Naive thymus-derived CD4-positive, alpha-beta T cell (primary cell): ENCODE results near the gene PFDN6. TPM values are rescaled to one million over a fixed set of nuclear protein-coding genes. Genes with fewer than 3 reads are reported as not detected.

Source experiments
- ATAC-seq: fragments of 150-1000 bp; cut with Tn5 transposase; 2 replicates; pipeline ENCODE4 v1.10.0; 2021; ENCODE audit warnings: mild to moderate bottlenecking, moderate library complexity
- CTCF ChIA-PET: fragments of 350-600 bp; sonication (Branson Sonifier 250); formaldehyde crosslinking; loops from one replicate; lab custom pipeline; 2021; ENCODE audit warnings: antibody characterized with exemption; lab: Charles Lee
- POLR2A ChIA-PET: fragments of 350-600 bp; sonication (Branson Sonifier 250); formaldehyde crosslinking; loops from one replicate; lab custom pipeline; 2021; ENCODE audit warnings: antibody characterized with exemption, inconsistent platforms; lab: Charles Lee
- DNase-seq, 9 donors: peaks; one replicate each; pipeline versions ENCODE4 v3.0.0 to v3.0.0-alpha.2; 2020 to 2022; ENCODE audit warnings: mixed read lengths in 1 of 9
- H3K27ac ChIP-seq: one replicate; pipeline ENCODE4 v1.7.0; 2013; ENCODE audit warnings: mild to moderate bottlenecking, low read depth, low read length, moderate library complexity
- H3K27me3 ChIP-seq, 2 donors: one replicate each; pipeline ENCODE4 v1.7.0; 2013; ENCODE audit warnings: low read length in 2 of 2, mild to moderate bottlenecking in 2 of 2, moderate library complexity in 2 of 2; ENCODE audit not compliant: control insufficient read depth in 2 of 2, insufficient read depth in 2 of 2
- H3K36me3 ChIP-seq, 3 experiments: 1 replicate in 2 of 3; 2 replicates in 1 of 3; pipeline ENCODE4 v1.7.0; 2013; ENCODE audit warnings: low read length in 3 of 3, mild to moderate bottlenecking in 3 of 3, moderate library complexity in 1 of 3; ENCODE audit not compliant: insufficient read depth in 3 of 3, control insufficient read depth in 2 of 3
- H3K4me1 ChIP-seq, 2 donors: one replicate each; pipeline ENCODE4 v1.7.0; 2013; ENCODE audit warnings: low read length in 2 of 2, mild to moderate bottlenecking in 2 of 2, moderate library complexity in 1 of 2; ENCODE audit not compliant: control insufficient read depth in 2 of 2, insufficient read depth in 2 of 2
- H3K4me3 ChIP-seq: 2 replicates; pipeline ENCODE4 v1.7.0; 2013; ENCODE audit warnings: mild to moderate bottlenecking, low read length
- H3K9me3 ChIP-seq, 3 experiments: 1 replicate in 2 of 3; 2 replicates in 1 of 3; pipeline ENCODE4 v1.7.0; 2013; ENCODE audit warnings: low read length in 3 of 3; ENCODE audit not compliant: control insufficient read depth in 2 of 3
- H3K27ac Mint-ChIP-seq, 9 donors: one replicate each; pipeline ENCODE4 v1.8.0; 2020 to 2022; ENCODE audit warnings: mixed read lengths in 9 of 9, mild to moderate bottlenecking in 8 of 9, moderate library complexity in 5 of 9, inconsistent platforms in 2 of 9
- H3K27me3 Mint-ChIP-seq, 5 donors: one replicate each; pipeline ENCODE4 v1.8.0; 2021 to 2022; ENCODE audit warnings: mixed read lengths in 5 of 5, mild to moderate bottlenecking in 1 of 5
- H3K36me3 Mint-ChIP-seq, 5 donors: one replicate each; pipeline ENCODE4 v1.8.0; 2020 to 2022; ENCODE audit warnings: mixed read lengths in 5 of 5, mild to moderate bottlenecking in 3 of 5, inconsistent platforms in 1 of 5
- H3K4me1 Mint-ChIP-seq, 7 donors: one replicate each; pipeline ENCODE4 v1.8.0; 2020 to 2022; ENCODE audit warnings: mixed read lengths in 7 of 7, mild to moderate bottlenecking in 3 of 7, inconsistent platforms in 1 of 7
- H3K4me3 Mint-ChIP-seq, 10 donors: one replicate each; pipeline ENCODE4 v1.8.0; 2020 to 2022; ENCODE audit warnings: mild to moderate bottlenecking in 10 of 10, mixed read lengths in 10 of 10, moderate library complexity in 6 of 10, inconsistent platforms in 2 of 10
- H3K9me3 Mint-ChIP-seq, 11 donors: one replicate each; pipeline ENCODE4 v1.8.0; 2020 to 2022; ENCODE audit warnings: mixed read lengths in 11 of 11, mild to moderate bottlenecking in 4 of 11, inconsistent platforms in 1 of 11, moderate library complexity in 1 of 11
- intact Hi-C, 2 donors: fragments of 100-400 bp; cut with micrococcal nuclease; formaldehyde crosslinking; loops; one replicate each; pipeline ENCODE4 v1.15.1; 2023
- polyA plus RNA-seq, 2 donors: library from polyadenylated mRNA; unstranded; fragments of 300-500 nt; fragmentation: Illumina TruSeq; gene quantifications; one replicate each; pipeline ENCODE4 v1.2.3, GENCODE V29; 2021
- total RNA-seq, 6 experiments: library from RNA in 5 of 6; stranded (reverse) in 5 of 6; gene quantifications; 1 replicate in 5 of 6; 2 replicates in 1 of 6; pipeline ENCODE4 v1.2.3 and lab custom pipeline; 2021 to 2026

The PFDN6 gene
- total and polyA plus RNA-seq, 7 experiments from 2014 or later, result 14.6 to 73.2 (median 35.5) TPM

- DNase-seq (peak; percentile 79 to 97 (median 94)), ATAC-seq (peak; percentile 91)
- Histone ChIP-seq H3K9me3 (no peaks in the 10 kb centered on the region), H3K36me3 (peaks cover 0 to 5% (median 0%) of the 10 kb centered on the region in 3 experiments), H3K4me3 (peak overlapping the region; percentile 81), H3K4me1 (peaks cover 11 to 15% of the 10 kb centered on the region in 2 donors), H3K27me3 (no peaks in the 10 kb centered on the region), H3K27ac (peak overlapping the region; percentile 96)
- CTCF ChIA-PET, result interaction anchor here (0.7 to 5.3 kb wide), 23 partner anchors 14 to 903 kb away, joined by 3 to 73 read pairs (median 5); partner anchors contain the start of genes B3GALT4, RGL2, RING1 and RPS18
- Mint-ChIP-seq H3K36me3 (peaks cover 4 to 16% (median 10%) of the 10 kb centered on the region in 5 donors), H3K27ac (peak overlapping the region; percentile 82 to 98 (median 94)), H3K4me1 (peaks cover 26 to 43% (median 35%) of the 10 kb centered on the region in 7 donors), H3K4me3 (peak overlapping the region; percentile 81 to 94 (median 90)), H3K27me3 (peaks cover 0 to 4% (median 0%) of the 10 kb centered on the region in 5 donors), H3K9me3 (no peaks in the 10 kb centered on the region)
- intact Hi-C loops, result loop anchor here (1.0 to 5.0 kb wide), 20 partner anchors 22 to 404 kb away; partner anchors contain the start of genes PSMB8 (in 2 of the 2), RING1 (in 2 of the 2), RXRB (in 2 of the 2) and SLC39A7 (in 2 of the 2)
- POLR2A ChIA-PET, result interaction anchor here (0.6 to 6.5 kb wide), 34 partner anchors 11 to 395 kb away, joined by 3 to 101 read pairs (median 5); partner anchors contain the start of genes B3GALT4, HSD17B8, PFDN6 and PSMB9
These were observed 40.3 kb upstream of the PFDN6 start for GRCh38 chr6:33248932-33249731.

- no peak for ATAC-seq
- H3K9me3 ChIP-seq, result no peaks in the 10 kb centered on the region
- H3K36me3 Mint-ChIP-seq, result peaks cover 4 to 16% (median 10%) of the 10 kb centered on the region in 5 donors
These were observed 39.4 kb upstream of the PFDN6 start for GRCh38 chr6:33249732-33250630.

GRCh38 chr6:33250731-33251130 is 38.7 kb upstream of the PFDN6 start:
- no peaks in the 10 kb centered on the region for H3K27me3 ChIP-seq
- H3K36me3 ChIP-seq, result peaks cover 0 to 5% (median 0%) of the 10 kb centered on the region in 3 experiments
- peaks cover 26 to 43% (median 35%) of the 10 kb centered on the region in 7 donors for H3K4me1 Mint-ChIP-seq
- H3K27me3 Mint-ChIP-seq, result peaks cover 0 to 4% (median 0%) of the 10 kb centered on the region in 5 donors
- peak overlapping the region; percentile 26 to 97 (median 93) for H3K27ac Mint-ChIP-seq
- H3K4me3 Mint-ChIP-seq, result peak overlapping the region in 9 of 10 donors; percentile 61 to 94 (median 90)
- H3K9me3 ChIP-seq, result no peaks in the 10 kb centered on the region
- no peaks in the 10 kb centered on the region for H3K9me3 Mint-ChIP-seq
- DNase-seq (no peak), ATAC-seq (no peak)
- ChIA-PET CTCF (interaction anchor here (2.3 to 5.3 kb wide), 3 partner anchors 19 to 90 kb away, joined by 6 to 73 read pairs (median 24); partner anchors contain the start of genes RGL2, RPS18 and VPS52), POLR2A (interaction anchor here (0.6 to 6.5 kb wide), 9 partner anchors 16 to 278 kb away, joined by 3 to 101 read pairs (median 28); partner anchors contain the start of genes B3GALT4, RING1, RPS18 and VPS52)
- H3K27ac ChIP-seq, result peak overlapping the region; percentile 96
- intact Hi-C loops, result no loop called here
- H3K36me3 Mint-ChIP-seq, result peaks cover 4 to 17% (median 10%) of the 10 kb centered on the region in 5 donors
- H3K4me3 ChIP-seq, result no peak overlapping the region
- peaks cover 11 to 15% of the 10 kb centered on the region in 2 donors for H3K4me1 ChIP-seq

More at GRCh38 chr6:33249732-33250630, 39.4 kb upstream of the PFDN6 start:
- CTCF ChIA-PET, result interaction anchor here (0.9 to 5.3 kb wide), 8 partner anchors 13 to 181 kb away, joined by 3 to 73 read pairs (median 10); partner anchors contain the start of genes RGL2, RING1, RPS18 and VPS52
- Histone ChIP-seq H3K4me3 (peak overlapping the region; percentile 81), H3K4me1 (peaks cover 11 to 15% of the 10 kb centered on the region in 2 donors), H3K27me3 (no peaks in the 10 kb centered on the region), H3K27ac (peak overlapping the region; percentile 96), H3K36me3 (peaks cover 0 to 5% (median 0%) of the 10 kb centered on the region in 3 experiments)
- Mint-ChIP-seq H3K4me1 (peaks cover 26 to 43% (median 35%) of the 10 kb centered on the region in 7 donors), H3K27ac (peak overlapping the region; percentile 82 to 98 (median 94)), H3K9me3 (no peaks in the 10 kb centered on the region), H3K27me3 (peaks cover 0 to 4% (median 0%) of the 10 kb centered on the region in 5 donors), H3K4me3 (peak overlapping the region; percentile 81 to 94 (median 90))
- POLR2A ChIA-PET, result interaction anchor here (0.7 to 6.5 kb wide), 21 partner anchors 9 to 329 kb away, joined by 3 to 101 read pairs (median 11); partner anchors contain the start of genes B3GALT4, HSD17B8, RING1 and RPS18
- no peak for DNase-seq
- intact Hi-C loops, result loop anchor here (1.0 to 5.0 kb wide), 17 partner anchors 21 to 405 kb away; partner anchors contain the start of genes PSMB8 (in 2 of the 2), RXRB (in 2 of the 2), SLC39A7 (in 2 of the 2) and VPS52 (in 2 of the 2)

- peak overlapping the region in 7 of 9 donors; percentile 8 to 69 (median 52) for H3K27ac Mint-ChIP-seq
- no peak for ATAC-seq
- peak overlapping the region in 9 of 10 donors; percentile 7 to 66 (median 31) for H3K4me3 Mint-ChIP-seq
- POLR2A ChIA-PET, result interaction anchor here (0.8 to 6.5 kb wide), 4 partner anchors 15 to 53 kb away, joined by 3 to 101 read pairs (median 24); partner anchors contain the start of genes B3GALT4, RPS18 and VPS52
- H3K27me3 Mint-ChIP-seq, result peaks cover 0 to 3% (median 0%) of the 10 kb centered on the region in 5 donors
- H3K4me1 Mint-ChIP-seq, result peaks cover 26 to 43% (median 35%) of the 10 kb centered on the region in 7 donors
- intact Hi-C loops, result no loop called here
- no peak for DNase-seq
- Histone ChIP-seq H3K27me3 (no peaks in the 10 kb centered on the region), H3K36me3 (peaks cover 0 to 5% (median 0%) of the 10 kb centered on the region in 3 experiments), H3K9me3 (no peaks in the 10 kb centered on the region), H3K27ac (no peak overlapping the region), H3K4me1 (peaks cover 11 to 15% of the 10 kb centered on the region in 2 donors), H3K4me3 (no peak overlapping the region)
- H3K9me3 Mint-ChIP-seq, result no peaks in the 10 kb centered on the region
- peaks cover 4 to 17% (median 10%) of the 10 kb centered on the region in 5 donors for H3K36me3 Mint-ChIP-seq
- CTCF ChIA-PET, result interaction anchor here (4.8 to 5.3 kb wide), 2 partner anchors 19 to 91 kb away, joined by 24 to 73 read pairs; partner anchors contain the start of genes RPS18 and VPS52
These were observed 37.9 kb upstream of the PFDN6 start for GRCh38 chr6:33251395-33252012.

GRCh38 chr6:33252759-33253158 is 36.6 kb upstream of the PFDN6 start:
- Histone ChIP-seq H3K27ac (no peak overlapping the region), H3K4me1 (peaks cover 11 to 15% of the 10 kb centered on the region in 2 donors), H3K4me3 (no peak overlapping the region), H3K9me3 (no peaks in the 10 kb centered on the region), H3K36me3 (peaks cover 0 to 5% (median 0%) of the 10 kb centered on the region in 3 experiments), H3K27me3 (no peaks in the 10 kb centered on the region)
- Mint-ChIP-seq H3K27ac (peak overlapping the region in 1 of 9 donors; percentile 34), H3K9me3 (no peaks in the 10 kb centered on the region), H3K36me3 (peaks cover 4 to 19% (median 10%) of the 10 kb centered on the region in 5 donors), H3K4me3 (no peak overlapping the region), H3K4me1 (peaks cover 26 to 43% (median 35%) of the 10 kb centered on the region in 7 donors), H3K27me3 (no peaks in the 10 kb centered on the region)
- ChIA-PET POLR2A (no interaction called here), CTCF (interaction anchor here (0.7 kb wide), 1 partner anchor 37 kb away, joined by 3 read pairs; no protein-coding TSS in a partner anchor)
- intact Hi-C loops, result no loop called here
- no peak for DNase-seq
- ATAC-seq, result no peak
